Fibroblast of pulmonary artery (primary cell): ENCODE data around the gene AIRE.

ENCODE experiments used
- DNase-seq: peaks from one replicate; pipeline ENCODE4 v3.0.0-alpha.2; 2010; ENCODE audit warnings: low read depth
- H3K4me3 ChIP-seq: replicated peaks from 2 replicates; pipeline ENCODE4 v1.5.1; 2011; ENCODE audit warnings: low read depth, mild to moderate bottlenecking, control low read depth, low read length, moderate library complexity
- TF ChIP-seq, protein P1 (sequence below): IDR thresholded peaks from 2 replicates; pipeline ENCODE4 v1.5.1; 2011; ENCODE audit warnings: mild to moderate bottlenecking, control low read depth, low read length, inconsistent platforms; ENCODE audit errors: missing control alignments

The AIRE gene

GRCh38 chr21:44295163-44295573 is 9.5 kb downstream of the AIRE start:
- H3K4me3 ChIP-seq: no peak overlapping the region
- DNase-seq: no peak
- TF ChIP-seq, protein P1, sequence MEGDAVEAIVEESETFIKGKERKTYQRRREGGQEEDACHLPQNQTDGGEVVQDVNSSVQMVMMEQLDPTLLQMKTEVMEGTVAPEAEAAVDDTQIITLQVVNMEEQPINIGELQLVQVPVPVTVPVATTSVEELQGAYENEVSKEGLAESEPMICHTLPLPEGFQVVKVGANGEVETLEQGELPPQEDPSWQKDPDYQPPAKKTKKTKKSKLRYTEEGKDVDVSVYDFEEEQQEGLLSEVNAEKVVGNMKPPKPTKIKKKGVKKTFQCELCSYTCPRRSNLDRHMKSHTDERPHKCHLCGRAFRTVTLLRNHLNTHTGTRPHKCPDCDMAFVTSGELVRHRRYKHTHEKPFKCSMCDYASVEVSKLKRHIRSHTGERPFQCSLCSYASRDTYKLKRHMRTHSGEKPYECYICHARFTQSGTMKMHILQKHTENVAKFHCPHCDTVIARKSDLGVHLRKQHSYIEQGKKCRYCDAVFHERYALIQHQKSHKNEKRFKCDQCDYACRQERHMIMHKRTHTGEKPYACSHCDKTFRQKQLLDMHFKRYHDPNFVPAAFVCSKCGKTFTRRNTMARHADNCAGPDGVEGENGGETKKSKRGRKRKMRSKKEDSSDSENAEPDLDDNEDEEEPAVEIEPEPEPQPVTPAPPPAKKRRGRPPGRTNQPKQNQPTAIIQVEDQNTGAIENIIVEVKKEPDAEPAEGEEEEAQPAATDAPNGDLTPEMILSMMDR: no peak

DNA sequence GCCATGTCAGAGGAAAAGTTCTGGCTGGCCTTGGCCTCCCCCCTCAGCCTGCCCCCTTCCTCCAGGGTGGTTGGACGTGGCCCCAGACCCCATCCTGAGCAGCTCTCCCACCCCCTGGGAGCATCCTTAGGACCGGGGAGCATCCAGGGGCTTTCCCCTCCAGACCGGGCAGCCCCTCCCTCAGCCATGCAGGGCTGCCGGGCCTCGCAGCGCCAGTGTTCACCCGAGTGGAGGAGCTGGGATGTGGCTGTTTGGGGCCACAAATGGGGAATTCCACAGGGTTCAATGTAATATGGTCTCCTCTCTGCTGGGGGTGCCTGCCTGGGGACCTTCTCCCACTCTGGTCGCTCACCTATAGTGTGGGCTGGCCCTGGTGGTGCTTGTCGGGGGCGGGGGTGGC is 10.0 kb downstream of the AIRE start:
- TF ChIP-seq, protein P1: no peak
- no peak for DNase-seq
- no peak overlapping the region for H3K4me3 ChIP-seq

- no peak overlapping the region for H3K4me3 ChIP-seq
- DNase-seq: no peak
- TF ChIP-seq, protein P1: no peak
Observed at GRCh38 chr21:44296103-44296519, 10.4 kb downstream of the AIRE start.

GRCh38 chr21:44296916-44297315 is 11.2 kb downstream of the AIRE start:
- TF ChIP-seq, protein P1: no peak
- H3K4me3 ChIP-seq: no peak overlapping the region
- no peak for DNase-seq

- no peak overlapping the region for H3K4me3 ChIP-seq
- TF ChIP-seq, protein P1: peak; percentile 78
- peak; percentile 86 for DNase-seq
Observed at GRCh38 chr21:44297525-44298290, 12.0 kb downstream of the AIRE start.

GRCh38 chr21:44298301-44298700 is 12.6 kb downstream of the AIRE start:
- TF ChIP-seq, protein P1: peak; percentile 22
- no peak overlapping the region for H3K4me3 ChIP-seq
- peak; percentile 23 for DNase-seq

GRCh38 chr21:44299085-44299457 is 13.4 kb downstream of the AIRE start:
- H3K4me3 ChIP-seq: peak overlapping the region; percentile 71
- DNase-seq: peak; percentile 26
- TF ChIP-seq, protein P1: no peak
